SK-N-SH (cell line): Measurements from ENCODE around the gene RNF187.
A peak's percentile ranks its signal among the peaks of the same experiment; 100 is the strongest.

ENCODE experiments used
- EZH2phosphoT487 ChIP-seq: fragments of 200-600 bp; sonication (generic); IDR thresholded peaks from 2 replicates; pipeline ENCODE4 v1.6.1; 2017; ENCODE audit warnings: low read depth, mixed run types, mild to moderate bottlenecking, antibody characterized with exemption, moderate library complexity, borderline replicate concordance
- JUND ChIP-seq: IDR thresholded peaks from 2 replicates; pipeline ENCODE4 v1.4.0; 2012
- NRF1 ChIP-seq: IDR thresholded peaks from 2 replicates; pipeline ENCODE4 v1.6.1; 2012; ENCODE audit warnings: low read depth, mild to moderate bottlenecking, low read length
- POLR2AphosphoS5 ChIP-seq: IDR thresholded peaks from 2 replicates; pipeline ENCODE4 v1.6.1; 2012; ENCODE audit warnings: low read depth, low read length
- RAD21 ChIP-seq: IDR thresholded peaks from 2 replicates; pipeline ENCODE4 v1.6.1; 2012; ENCODE audit warnings: mild to moderate bottlenecking, low read length
- RFX5 ChIP-seq: IDR thresholded peaks from 2 replicates; pipeline ENCODE4 v1.6.1; 2012; ENCODE audit warnings: mild to moderate bottlenecking, improper control_type of control experiment, low read length
- SMC3 ChIP-seq: IDR thresholded peaks from 2 replicates; pipeline ENCODE4 v1.6.1; 2012; ENCODE audit warnings: low read depth, low read length, improper control_type of control experiment
- TAF1 ChIP-seq: IDR thresholded peaks from 2 replicates; pipeline ENCODE4 v1.6.1; 2012; ENCODE audit warnings: low read depth, mild to moderate bottlenecking, low read length, moderate library complexity, borderline replicate concordance
- YY1 ChIP-seq: IDR thresholded peaks from 2 replicates; pipeline ENCODE4 v1.4.0; 2012; ENCODE audit warnings: low read depth, mild to moderate bottlenecking
- TF ChIP-seq, protein P1 (sequence below): fragments of 200-600 bp; sonication (generic); IDR thresholded peaks from 2 replicates; pipeline ENCODE4 v1.6.1; 2017; ENCODE audit warnings: antibody characterized with exemption, mild to moderate bottlenecking, moderate library complexity

DNA sequence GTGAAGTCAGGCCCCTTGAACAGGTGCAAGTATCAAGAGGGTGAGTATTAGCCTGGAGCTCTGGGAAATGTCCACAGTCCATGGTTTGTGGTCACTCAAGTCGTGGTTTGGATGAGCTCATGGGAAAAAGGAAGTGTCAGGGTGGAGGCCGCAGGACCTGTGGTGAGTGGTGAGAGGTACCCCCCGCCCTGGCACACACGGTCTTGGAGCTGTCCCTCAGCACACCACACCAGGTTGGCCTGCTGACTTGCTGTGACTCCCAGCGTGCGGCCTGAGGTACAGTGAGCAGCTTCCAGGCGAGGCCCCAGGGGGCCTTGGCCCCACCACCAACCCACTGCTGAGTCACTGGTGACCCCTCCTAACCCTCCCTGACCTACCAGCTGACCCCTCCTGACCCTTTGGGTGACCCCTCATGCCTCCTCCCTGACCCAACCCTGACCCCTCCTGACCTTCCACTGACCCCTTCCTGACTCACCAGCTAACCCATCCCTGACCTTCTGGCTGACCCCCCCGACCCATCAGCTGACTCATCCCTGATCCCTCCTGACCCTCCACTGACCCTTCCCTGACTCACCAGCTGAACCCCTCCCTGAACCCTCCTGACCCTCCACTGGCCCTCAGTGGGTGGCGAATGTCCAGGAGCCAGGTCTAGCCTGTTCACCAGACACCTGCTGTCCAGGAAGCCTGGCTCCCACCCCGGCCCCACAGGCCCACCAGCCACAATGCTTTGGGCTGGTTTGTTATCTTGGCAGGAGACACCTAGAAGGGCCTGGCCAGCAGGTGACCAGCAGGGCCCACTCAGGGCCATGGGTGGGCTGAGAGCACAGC lies 34.8 kb upstream of the RNF187 start:
- TF ChIP-seq, protein P1, sequence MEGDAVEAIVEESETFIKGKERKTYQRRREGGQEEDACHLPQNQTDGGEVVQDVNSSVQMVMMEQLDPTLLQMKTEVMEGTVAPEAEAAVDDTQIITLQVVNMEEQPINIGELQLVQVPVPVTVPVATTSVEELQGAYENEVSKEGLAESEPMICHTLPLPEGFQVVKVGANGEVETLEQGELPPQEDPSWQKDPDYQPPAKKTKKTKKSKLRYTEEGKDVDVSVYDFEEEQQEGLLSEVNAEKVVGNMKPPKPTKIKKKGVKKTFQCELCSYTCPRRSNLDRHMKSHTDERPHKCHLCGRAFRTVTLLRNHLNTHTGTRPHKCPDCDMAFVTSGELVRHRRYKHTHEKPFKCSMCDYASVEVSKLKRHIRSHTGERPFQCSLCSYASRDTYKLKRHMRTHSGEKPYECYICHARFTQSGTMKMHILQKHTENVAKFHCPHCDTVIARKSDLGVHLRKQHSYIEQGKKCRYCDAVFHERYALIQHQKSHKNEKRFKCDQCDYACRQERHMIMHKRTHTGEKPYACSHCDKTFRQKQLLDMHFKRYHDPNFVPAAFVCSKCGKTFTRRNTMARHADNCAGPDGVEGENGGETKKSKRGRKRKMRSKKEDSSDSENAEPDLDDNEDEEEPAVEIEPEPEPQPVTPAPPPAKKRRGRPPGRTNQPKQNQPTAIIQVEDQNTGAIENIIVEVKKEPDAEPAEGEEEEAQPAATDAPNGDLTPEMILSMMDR: no peak
- TF ChIP-seq EZH2phosphoT487 (no peak), JUND (0 out of 2 replicates have a peak, but pooled peaks have one; percentile 5), NRF1 (no peak), RAD21 (no peak), TAF1 (no peak), RFX5 (no peak), POLR2AphosphoS5 (no peak), SMC3 (no peak), YY1 (no peak)
